Measurements from ENCODE around the gene PAQR5. TPM values are rescaled to one million over a fixed set of nuclear protein-coding genes. Genes with fewer than 3 reads are reported as not detected.

Gene PAQR5
- total and polyA plus RNA-seq, 2 donors (not counting 3 experiments of a cell fraction or from before 2014, with no cell fraction given): 0.08 to 0.09 TPM

DNA sequence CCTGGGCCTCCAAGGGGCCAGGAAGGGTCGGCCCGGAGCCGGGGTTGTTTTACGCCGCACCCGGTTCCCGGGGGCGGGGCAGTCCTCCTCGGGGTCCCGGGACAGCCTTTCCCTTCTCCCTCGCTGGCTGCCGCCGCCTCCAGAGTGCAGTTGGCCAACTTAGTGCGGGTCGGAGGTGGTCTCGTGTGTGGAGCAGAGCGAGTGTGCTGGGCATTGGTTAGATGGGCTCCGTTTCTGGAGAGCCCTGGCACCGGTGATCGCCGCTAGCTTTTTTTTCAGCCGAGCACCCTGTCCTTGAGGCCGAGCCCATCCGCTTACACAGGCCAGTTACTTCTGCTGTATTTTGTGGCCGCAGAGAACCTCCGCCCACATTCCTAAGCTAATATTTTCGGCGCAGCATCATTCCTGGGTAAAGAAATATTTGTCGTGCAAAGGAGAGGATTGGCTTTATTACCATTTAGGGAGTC, 116.0 kb downstream of the PAQR5 start:
- dilution Hi-C loops (cut with MboI; ENCODE audit: extremely low pct_ligation_motif_present, low sequenced_read_pairs): no loop called here
- peaks cover 49% of the 10 kb centered on the region for H3K79me2 ChIP-seq (ENCODE audit: control insufficient read depth, insufficient read depth, low read length)
- FAIRE-seq (peak; percentile 89), DNase-seq (ENCODE audit: low read depth, low spot score) (peak; percentile 65)
- ChIA-PET CTCF (interaction anchor here (0.7 to 1.4 kb wide), 8 partner anchors 9 to 356 kb away, joined by 3 to 7 read pairs (median 4); partner anchors contain the start of gene RPLP1), POLR2A (interaction anchor here (0.6 to 2.2 kb wide), 3 partner anchors 28 to 261 kb away, joined by 3 to 12 read pairs (median 4); partner anchors contain the start of gene RPLP1)
- BruUV-seq (replicated peaks): TSS peak; percentile 33
- H2AFZ ChIP-seq (ENCODE audit: low read depth, low read length): peak overlapping the region; percentile 92
- H3K27me3 ChIP-seq (ENCODE audit: control insufficient read depth in 2 of 2, insufficient read depth in 2 of 2, low read length in 2 of 2): no peaks in the 10 kb centered on the region
- no peaks in the 10 kb centered on the region for H3K9me1 ChIP-seq (replicated peaks; ENCODE audit: control insufficient read depth, extremely low read depth, insufficient read depth, low read length)
- H3K4me2 ChIP-seq (ENCODE audit: insufficient read depth, low read length): peak overlapping the region; percentile 91
- H3K4me1 ChIP-seq (ENCODE audit: control insufficient read depth, extremely low read depth, insufficient read depth, low read length): peaks cover 17% of the 10 kb centered on the region
- intact Hi-C loops (cut with micrococcal nuclease): loop anchor here (1.0 to 2.0 kb wide), 3 partner anchors 38 to 355 kb away; partner anchors contain the start of genes GLCE and RPLP1
- H3K27ac ChIP-seq (ENCODE audit: insufficient read depth, low read depth, low read length): peak overlapping the region; percentile 54
- H3K36me3 ChIP-seq (ENCODE audit: control insufficient read depth in 2 of 2, extremely low read depth in 1 of 2, insufficient read depth in 2 of 2, low read length in 2 of 2): peaks cover 0 to 3% of the 10 kb centered on the region in 2 experiments
- H3K9ac ChIP-seq (replicated peaks; ENCODE audit: extremely low read depth, insufficient read depth, low read length): peak overlapping the region; percentile 89
- peak overlapping the region; percentile 93 to 94 (median 93) for H3K4me3 ChIP-seq (replicated peaks in 1 of 3; ENCODE audit: insufficient read depth in 1 of 3, low read depth in 1 of 3, low read length in 3 of 3)
- TF ChIP-seq MYC (IDR thresholded peaks at IDR 0.05; ENCODE audit: low read depth, low read length): no peak
- TF ChIP-seq POLR2AphosphoS5 (IDR thresholded peaks at IDR 0.05; ENCODE audit: insufficient read depth, low read depth, low read length): peak; percentile 1
- H3K9me3 ChIP-seq (replicated peaks; ENCODE audit: control insufficient read depth, insufficient read depth, low read length): no peaks in the 10 kb centered on the region
- H4K20me1 ChIP-seq (replicated peaks; ENCODE audit: control insufficient read depth, extremely low read depth, insufficient read depth, low read length): no peaks in the 10 kb centered on the region

GRCh38 chr15:69415381-69415780, 116.7 kb downstream of the PAQR5 start:
- DNase-seq (ENCODE audit: low read depth, low spot score) (peak; percentile 8), FAIRE-seq (no peak)
- Histone ChIP-seq H3K4me1 (ENCODE audit: control insufficient read depth, extremely low read depth, insufficient read depth, low read length) (peaks cover 17% of the 10 kb centered on the region), H3K27me3 (ENCODE audit: control insufficient read depth in 2 of 2, insufficient read depth in 2 of 2, low read length in 2 of 2) (no peaks in the 10 kb centered on the region), H3K4me2 (ENCODE audit: insufficient read depth, low read length) (peak overlapping the region; percentile 91), H3K9me3 (replicated peaks; ENCODE audit: control insufficient read depth, insufficient read depth, low read length) (no peaks in the 10 kb centered on the region), H3K79me2 (ENCODE audit: control insufficient read depth, insufficient read depth, low read length) (peaks cover 55% of the 10 kb centered on the region), H3K27ac (ENCODE audit: insufficient read depth, low read depth, low read length) (peak overlapping the region; percentile 54), H3K9me1 (replicated peaks; ENCODE audit: control insufficient read depth, extremely low read depth, insufficient read depth, low read length) (no peaks in the 10 kb centered on the region), H4K20me1 (replicated peaks; ENCODE audit: control insufficient read depth, extremely low read depth, insufficient read depth, low read length) (no peaks in the 10 kb centered on the region), H2AFZ (ENCODE audit: low read depth, low read length) (peak overlapping the region; percentile 28), H3K4me3 (replicated peaks in 1 of 3; ENCODE audit: insufficient read depth in 1 of 3, low read depth in 1 of 3, low read length in 3 of 3) (peak overlapping the region; percentile 93 to 94 (median 93)), H3K9ac (replicated peaks; ENCODE audit: extremely low read depth, insufficient read depth, low read length) (peak overlapping the region; percentile 89), H3K36me3 (ENCODE audit: control insufficient read depth in 2 of 2, extremely low read depth in 1 of 2, insufficient read depth in 2 of 2, low read length in 2 of 2) (peaks cover 0 to 3% of the 10 kb centered on the region in 2 experiments)
- CTCF ChIA-PET: interaction anchor here (1.1 to 1.4 kb wide), 4 partner anchors 9 to 51 kb away, joined by 3 to 6 read pairs (median 4); partner anchors contain the start of gene RPLP1
- dilution Hi-C loops (cut with MboI; ENCODE audit: extremely low pct_ligation_motif_present, low sequenced_read_pairs) (no loop called here), intact Hi-C loops (cut with micrococcal nuclease) (loop anchor here (2.0 kb wide), 1 partner anchor 255 kb away; the partner anchor contains the start of gene GLCE)
- POLR2A ChIA-PET: interaction anchor here (0.6 to 2.2 kb wide), 2 partner anchors 28 to 37 kb away, joined by 4 to 12 read pairs; partner anchors contain the start of gene RPLP1
- no peak for TF ChIP-seq EZH2 (IDR thresholded peaks at IDR 0.05; ENCODE audit: borderline replicate concordance, low read depth, low read length, severe bottlenecking)
- TF ChIP-seq, protein P1, sequence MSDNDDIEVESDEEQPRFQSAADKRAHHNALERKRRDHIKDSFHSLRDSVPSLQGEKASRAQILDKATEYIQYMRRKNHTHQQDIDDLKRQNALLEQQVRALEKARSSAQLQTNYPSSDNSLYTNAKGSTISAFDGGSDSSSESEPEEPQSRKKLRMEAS (IDR thresholded peaks at IDR 0.05; ENCODE audit: insufficient read depth, insufficient read length): no peak
- no peak for TF ChIP-seq POLR2AphosphoS5 (IDR thresholded peaks at IDR 0.05; ENCODE audit: insufficient read depth, low read depth, low read length)
- TF ChIP-seq FOS (IDR thresholded peaks at IDR 0.05; ENCODE audit: borderline replicate concordance, insufficient read depth, low read length): no peak
- no peak for TF ChIP-seq GATA2 (IDR thresholded peaks at IDR 0.05; ENCODE audit: insufficient read depth, insufficient read length, low read depth, low read length)
- TF ChIP-seq POLR2A (IDR thresholded peaks at IDR 0.05; ENCODE audit: low read depth, low read length): no peak
- TF ChIP-seq CTCF (IDR thresholded peaks at IDR 0.05; ENCODE audit: extremely low read depth in 1 of 2, insufficient read depth in 1 of 2, low read depth in 1 of 2, low read length in 2 of 2): no peak
- TF ChIP-seq JUN (IDR thresholded peaks at IDR 0.05; ENCODE audit: borderline replicate concordance, insufficient read depth, insufficient read length, low read depth): no peak
- TF ChIP-seq MYC (IDR thresholded peaks at IDR 0.05; ENCODE audit: low read depth, low read length): no peak
- BruUV-seq (replicated peaks): TSS peak; percentile 58

Measured in endothelial cell of umbilical vein (primary cell).